Measurements from ENCODE around the gene HIRA.

DNA sequence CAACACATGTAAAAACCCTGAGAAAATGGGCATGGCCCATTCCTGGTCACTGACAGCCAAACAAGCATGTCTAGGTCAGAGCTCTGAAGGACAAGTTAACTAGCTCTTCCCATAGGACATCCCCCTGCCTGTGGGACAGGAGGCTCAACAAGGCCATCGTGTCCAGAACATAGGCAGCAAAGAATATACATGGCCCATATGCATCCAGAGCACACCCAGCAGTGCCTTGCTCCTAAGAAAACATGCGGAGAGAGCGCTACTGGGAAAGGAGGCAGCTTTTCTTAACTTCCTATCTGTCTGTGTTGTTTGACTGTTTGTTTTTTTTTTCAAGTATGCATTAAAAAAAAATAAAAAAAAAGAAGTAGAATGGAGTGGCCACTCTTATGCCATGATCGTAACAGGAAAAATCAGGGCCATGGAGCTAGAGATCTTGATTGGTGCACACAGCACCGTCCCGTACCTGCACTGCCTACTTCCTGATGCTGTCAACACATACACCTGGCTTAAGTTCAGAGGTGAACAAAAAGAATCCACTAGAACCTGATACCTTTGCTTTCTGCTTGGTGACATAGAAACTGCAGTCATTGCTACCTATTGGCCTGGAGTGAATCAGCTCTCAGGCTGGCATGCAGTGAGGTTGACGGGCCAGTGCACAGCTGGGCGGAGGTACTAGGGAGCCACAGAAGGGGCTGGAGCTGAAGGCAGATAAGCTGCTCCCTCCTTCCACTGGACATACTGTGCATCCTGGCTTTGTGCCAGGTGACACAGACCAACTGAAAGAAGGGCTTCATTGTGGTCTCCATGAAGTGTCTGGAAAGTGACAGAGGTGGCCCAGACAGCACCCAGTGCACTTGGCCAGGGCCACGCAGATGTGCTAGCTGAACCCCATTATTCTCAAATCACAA is 35.6 kb upstream of the HIRA start:
- TF ChIP-seq, protein P1, sequence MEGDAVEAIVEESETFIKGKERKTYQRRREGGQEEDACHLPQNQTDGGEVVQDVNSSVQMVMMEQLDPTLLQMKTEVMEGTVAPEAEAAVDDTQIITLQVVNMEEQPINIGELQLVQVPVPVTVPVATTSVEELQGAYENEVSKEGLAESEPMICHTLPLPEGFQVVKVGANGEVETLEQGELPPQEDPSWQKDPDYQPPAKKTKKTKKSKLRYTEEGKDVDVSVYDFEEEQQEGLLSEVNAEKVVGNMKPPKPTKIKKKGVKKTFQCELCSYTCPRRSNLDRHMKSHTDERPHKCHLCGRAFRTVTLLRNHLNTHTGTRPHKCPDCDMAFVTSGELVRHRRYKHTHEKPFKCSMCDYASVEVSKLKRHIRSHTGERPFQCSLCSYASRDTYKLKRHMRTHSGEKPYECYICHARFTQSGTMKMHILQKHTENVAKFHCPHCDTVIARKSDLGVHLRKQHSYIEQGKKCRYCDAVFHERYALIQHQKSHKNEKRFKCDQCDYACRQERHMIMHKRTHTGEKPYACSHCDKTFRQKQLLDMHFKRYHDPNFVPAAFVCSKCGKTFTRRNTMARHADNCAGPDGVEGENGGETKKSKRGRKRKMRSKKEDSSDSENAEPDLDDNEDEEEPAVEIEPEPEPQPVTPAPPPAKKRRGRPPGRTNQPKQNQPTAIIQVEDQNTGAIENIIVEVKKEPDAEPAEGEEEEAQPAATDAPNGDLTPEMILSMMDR (IDR thresholded peaks at IDR 0.05; ENCODE audit: low read depth, low read length): no peak
- TF ChIP-seq EZH2phosphoT487 (IDR thresholded peaks at IDR 0.05; ENCODE audit: low read depth): no peak
